Neuronal stem cell (in vitro differentiated cells): ENCODE data around the gene ADD3.

Experiments
- DNase-seq: peaks from one replicate; pipeline ENCODE4 v3.0.0-alpha.2; 2013; ENCODE audit warnings: low spot score
- H2AFZ ChIP-seq: one replicate; pipeline ENCODE4 v1.6.1; 2013; ENCODE audit warnings: mild to moderate bottlenecking, low read length, inconsistent platforms
- H2AK5ac ChIP-seq: 2 replicates; pipeline ENCODE4 v1.6.1; 2013; ENCODE audit warnings: low read depth, mild to moderate bottlenecking, inconsistent platforms, low read length, moderate library complexity, mixed read lengths
- H2BK120ac ChIP-seq: 2 replicates; pipeline ENCODE4 v1.6.1; 2013; ENCODE audit warnings: low read depth, mild to moderate bottlenecking, inconsistent platforms, low read length, moderate library complexity, mixed read lengths
- H2BK12ac ChIP-seq: one replicate; pipeline ENCODE4 v1.6.1; 2013; ENCODE audit warnings: low read length, inconsistent platforms
- H2BK15ac ChIP-seq: 2 replicates; pipeline ENCODE4 v1.6.1; 2013; ENCODE audit warnings: mild to moderate bottlenecking, low read length, inconsistent platforms, mixed read lengths
- H2BK5ac ChIP-seq: one replicate; pipeline ENCODE4 v1.6.1; 2013; ENCODE audit warnings: inconsistent platforms, mild to moderate bottlenecking, low read length, moderate library complexity
- H3K14ac ChIP-seq: one replicate; pipeline ENCODE4 v1.6.1; 2013; ENCODE audit warnings: low read length, inconsistent platforms
- H3K18ac ChIP-seq: 2 replicates; pipeline ENCODE4 v1.6.1; 2013; ENCODE audit warnings: low read length, inconsistent platforms
- H3K23ac ChIP-seq: 2 replicates; pipeline ENCODE4 v1.6.1; 2013; ENCODE audit warnings: low read depth, mild to moderate bottlenecking, mixed read lengths, low read length, inconsistent platforms; ENCODE audit not compliant: poor library complexity
- H3K27ac ChIP-seq: replicated peaks from 3 replicates; pipeline ENCODE4 v1.5.1; 2013; ENCODE audit warnings: low read length, inconsistent platforms
- H3K27me3 ChIP-seq, 3 experiments: 2 replicates each; pipeline ENCODE4 v1.6.1; 2013; ENCODE audit warnings: low read length in 3 of 3, mild to moderate bottlenecking in 2 of 3, inconsistent platforms in 1 of 3, low read depth in 1 of 3, mixed read lengths in 1 of 3, moderate library complexity in 1 of 3; ENCODE audit not compliant: control insufficient read depth in 3 of 3, insufficient read depth in 3 of 3
- H3K36me3 ChIP-seq, 2 donors: replicated peaks in 1 of 2; 2 replicates each; pipeline ENCODE4 v1.6.1; 2013; ENCODE audit warnings: low read length in 2 of 2; ENCODE audit not compliant: control insufficient read depth in 2 of 2, insufficient read depth in 2 of 2
- H3K4ac ChIP-seq: 2 replicates; pipeline ENCODE4 v1.6.1; 2013; ENCODE audit warnings: inconsistent platforms, mild to moderate bottlenecking, low read length, moderate library complexity
- H3K4me1 ChIP-seq, 2 donors: 1 replicate in 1 of 2; 2 replicates in 1 of 2; pipeline ENCODE4 v1.6.1; 2013; ENCODE audit warnings: low read length in 2 of 2, low read depth in 1 of 2; ENCODE audit not compliant: control insufficient read depth in 2 of 2, insufficient read depth in 1 of 2
- H3K4me2 ChIP-seq: one replicate; pipeline ENCODE4 v1.6.1; 2013; ENCODE audit warnings: mild to moderate bottlenecking, low read length, inconsistent platforms; ENCODE audit not compliant: insufficient read depth, poor library complexity, severe bottlenecking
- H3K4me3 ChIP-seq, 2 donors: 2 replicates each; pipeline ENCODE4 v1.5.1; 2013; ENCODE audit warnings: low read length in 2 of 2, mild to moderate bottlenecking in 2 of 2, inconsistent platforms in 1 of 2, moderate library complexity in 1 of 2
- H3K79me1 ChIP-seq: one replicate; pipeline ENCODE4 v1.6.1; 2013; ENCODE audit warnings: low read depth, mild to moderate bottlenecking, inconsistent platforms, low read length, moderate library complexity
- H3K9ac ChIP-seq: one replicate; pipeline ENCODE4 v1.6.1; 2013; ENCODE audit warnings: mild to moderate bottlenecking, low read depth, low read length, inconsistent platforms; ENCODE audit not compliant: poor library complexity
- H3K9me3 ChIP-seq, 2 donors: replicated peaks in 1 of 2; 2 replicates each; pipeline versions ENCODE3 to v1.6.1; 2013; ENCODE audit warnings: low read length in 2 of 2, mild to moderate bottlenecking in 2 of 2, inconsistent platforms in 1 of 2, low read depth in 1 of 2, mixed read lengths in 1 of 2, moderate library complexity in 1 of 2; ENCODE audit not compliant: control insufficient read depth in 2 of 2, insufficient read depth in 1 of 2
- H4K8ac ChIP-seq: one replicate; pipeline ENCODE4 v1.6.1; 2013; ENCODE audit warnings: low read depth, mild to moderate bottlenecking, inconsistent platforms, low read length, moderate library complexity
- H4K91ac ChIP-seq: one replicate; pipeline ENCODE4 v1.6.1; 2013; ENCODE audit warnings: low read length, low read depth, mild to moderate bottlenecking, inconsistent platforms; ENCODE audit not compliant: poor library complexity
- WGBS, 2 donors: extraction: QIAGEN DNeasy Blood & Tissue Kit; methylation state at CpG; one replicate each; pipeline ENCODE4 v1.1.7; 2013; ENCODE audit warnings: missing lambda C conversion rate in 2 of 2, mixed read lengths in 1 of 2; ENCODE audit not compliant: insufficient read length in 2 of 2, insufficient replicate concordance in 1 of 2; ENCODE audit errors: extremely low coverage in 2 of 2; 5-methylcytosine and 5-hydroxymethylcytosine counted together

ADD3 gene

GRCh38 chr10:110076559-110077318 lies 69.0 kb downstream of the ADD3 start:
- no peak for DNase-seq
- no peak overlapping the region for H3K4ac ChIP-seq
- no peak overlapping the region for H2AFZ ChIP-seq
- no peak overlapping the region for H4K8ac ChIP-seq
- no peak overlapping the region for H3K18ac ChIP-seq
- H3K36me3 ChIP-seq, result no peaks in the 10 kb centered on the region
- H3K9ac ChIP-seq, result no peak overlapping the region
- H2BK15ac ChIP-seq, result no peak overlapping the region
- no peak overlapping the region for H3K27ac ChIP-seq
- H2BK5ac ChIP-seq, result no peak overlapping the region
- H3K4me3 ChIP-seq, result no peak overlapping the region
- H3K14ac ChIP-seq, result no peak overlapping the region
- H3K27me3 ChIP-seq, result no peaks in the 10 kb centered on the region
- H3K23ac ChIP-seq, result no peak overlapping the region
- no peaks in the 10 kb centered on the region for H3K9me3 ChIP-seq
- H2BK12ac ChIP-seq, result no peak overlapping the region
- H3K4me1 ChIP-seq, result peaks cover 8 to 32% of the 10 kb centered on the region in 2 donors
- no peak overlapping the region for H2AK5ac ChIP-seq
- no peak overlapping the region for H2BK120ac ChIP-seq
- no peak overlapping the region for H3K4me2 ChIP-seq
- peaks cover 1% of the 10 kb centered on the region for H3K79me1 ChIP-seq
- no peak overlapping the region for H4K91ac ChIP-seq

- no peak overlapping the region for H4K91ac ChIP-seq
- no peak overlapping the region for H2AK5ac ChIP-seq
- H3K27me3 ChIP-seq, result no peaks in the 10 kb centered on the region
- H3K36me3 ChIP-seq, result no peaks in the 10 kb centered on the region
- DNase-seq, result no peak
- H3K14ac ChIP-seq, result no peak overlapping the region
- H3K23ac ChIP-seq, result no peak overlapping the region
- H2BK5ac ChIP-seq, result no peak overlapping the region
- no peak overlapping the region for H3K4me2 ChIP-seq
- H3K18ac ChIP-seq, result no peak overlapping the region
- H3K9ac ChIP-seq, result no peak overlapping the region
- H2BK120ac ChIP-seq, result no peak overlapping the region
- no peak overlapping the region for H3K4ac ChIP-seq
- no peak overlapping the region for H2BK15ac ChIP-seq
- no peak overlapping the region for H3K27ac ChIP-seq
- no peak overlapping the region for H3K4me3 ChIP-seq
- H3K9me3 ChIP-seq, result no peaks in the 10 kb centered on the region
- H3K4me1 ChIP-seq, result peaks cover 10 to 34% of the 10 kb centered on the region in 2 donors
- no peak overlapping the region for H2AFZ ChIP-seq
- H3K79me1 ChIP-seq, result peaks cover 1% of the 10 kb centered on the region
- H4K8ac ChIP-seq, result no peak overlapping the region
- no peak overlapping the region for H2BK12ac ChIP-seq
- no CpG with 5 or more reads among the region's 5 CpGs for WGBS, 2 donors
Measured at GRCh38 chr10:110077436-110078130, 69.8 kb downstream of the ADD3 start.

GRCh38 chr10:110078317-110078716 lies 70.5 kb downstream of the ADD3 start:
- no CpG with 5 or more reads among the region's 3 CpGs for WGBS, 2 donors
- Histone ChIP-seq H3K4ac (no peak overlapping the region), H2AK5ac (no peak overlapping the region), H3K9me3 (no peaks in the 10 kb centered on the region), H3K18ac (no peak overlapping the region), H3K4me3 (no peak overlapping the region), H3K23ac (no peak overlapping the region), H3K14ac (no peak overlapping the region), H2BK15ac (no peak overlapping the region), H3K4me1 (peaks cover 10 to 34% of the 10 kb centered on the region in 2 donors), H3K9ac (no peak overlapping the region), H3K4me2 (no peak overlapping the region), H4K8ac (no peak overlapping the region), H2BK120ac (no peak overlapping the region), H2BK5ac (no peak overlapping the region), H2BK12ac (no peak overlapping the region), H3K27ac (no peak overlapping the region), H2AFZ (no peak overlapping the region), H3K27me3 (no peaks in the 10 kb centered on the region), H4K91ac (no peak overlapping the region), H3K36me3 (no peaks in the 10 kb centered on the region), H3K79me1 (peaks cover 1% of the 10 kb centered on the region)
- no peak for DNase-seq

DNA sequence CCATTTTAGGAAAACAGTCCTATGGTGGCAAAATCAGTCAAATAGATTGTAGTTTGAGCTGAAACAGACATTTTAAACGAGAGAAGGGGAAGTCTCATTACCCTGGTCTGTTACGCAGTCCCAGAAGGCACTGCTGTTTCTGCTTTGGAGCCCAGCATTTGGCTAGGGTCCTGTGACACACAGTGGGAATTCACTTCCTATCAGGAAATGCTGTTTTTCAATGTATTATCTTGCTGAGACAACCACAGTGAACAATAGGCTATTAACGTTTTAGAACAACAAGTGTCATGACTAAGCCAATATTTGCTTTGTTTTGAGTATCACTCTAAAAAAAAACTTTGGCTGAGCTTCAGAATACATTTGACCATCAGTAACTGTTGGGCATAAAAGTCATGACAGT lies 74.1 kb downstream of the ADD3 start:
- no peak overlapping the region for H3K18ac ChIP-seq
- H2BK5ac ChIP-seq, result no peak overlapping the region
- no peak overlapping the region for H3K4me3 ChIP-seq
- H3K79me1 ChIP-seq, result peaks cover 1% of the 10 kb centered on the region
- no peak overlapping the region for H3K9ac ChIP-seq
- no peak overlapping the region for H3K4ac ChIP-seq
- no peak overlapping the region for H3K23ac ChIP-seq
- H2BK15ac ChIP-seq, result no peak overlapping the region
- H2BK12ac ChIP-seq, result no peak overlapping the region
- H4K8ac ChIP-seq, result no peak overlapping the region
- H3K9me3 ChIP-seq, result no peaks in the 10 kb centered on the region
- no peaks in the 10 kb centered on the region for H3K36me3 ChIP-seq
- no peak overlapping the region for H2BK120ac ChIP-seq
- peaks cover 6 to 22% of the 10 kb centered on the region in 2 donors for H3K4me1 ChIP-seq
- no peak overlapping the region for H3K4me2 ChIP-seq
- DNase-seq, result no peak
- no peak overlapping the region for H2AFZ ChIP-seq
- H2AK5ac ChIP-seq, result no peak overlapping the region
- H3K27ac ChIP-seq, result no peak overlapping the region
- H4K91ac ChIP-seq, result no peak overlapping the region
- H3K27me3 ChIP-seq, result no peaks in the 10 kb centered on the region
- WGBS, 2 donors, result no CpG with 5 or more reads among the region's 3 CpGs
- no peak overlapping the region for H3K14ac ChIP-seq
